HG03159 (cell line): ENCODE measurements around the gene RIC1.
"Not testable (repeated sequence)": the region's sequence is repeated elsewhere in the genome, so short reads cannot be mapped to it uniquely, and the experiment has no call there.

Source experiments
- ATAC-seq: cut with Tn5 transposase; IDR thresholded peaks from one replicate; pipeline ENCODE4 v1.9.1; 2021; ENCODE audit warnings: mild to moderate bottlenecking, moderate library complexity; ENCODE audit not compliant: unreplicated experiment

The RIC1 gene

DNA sequence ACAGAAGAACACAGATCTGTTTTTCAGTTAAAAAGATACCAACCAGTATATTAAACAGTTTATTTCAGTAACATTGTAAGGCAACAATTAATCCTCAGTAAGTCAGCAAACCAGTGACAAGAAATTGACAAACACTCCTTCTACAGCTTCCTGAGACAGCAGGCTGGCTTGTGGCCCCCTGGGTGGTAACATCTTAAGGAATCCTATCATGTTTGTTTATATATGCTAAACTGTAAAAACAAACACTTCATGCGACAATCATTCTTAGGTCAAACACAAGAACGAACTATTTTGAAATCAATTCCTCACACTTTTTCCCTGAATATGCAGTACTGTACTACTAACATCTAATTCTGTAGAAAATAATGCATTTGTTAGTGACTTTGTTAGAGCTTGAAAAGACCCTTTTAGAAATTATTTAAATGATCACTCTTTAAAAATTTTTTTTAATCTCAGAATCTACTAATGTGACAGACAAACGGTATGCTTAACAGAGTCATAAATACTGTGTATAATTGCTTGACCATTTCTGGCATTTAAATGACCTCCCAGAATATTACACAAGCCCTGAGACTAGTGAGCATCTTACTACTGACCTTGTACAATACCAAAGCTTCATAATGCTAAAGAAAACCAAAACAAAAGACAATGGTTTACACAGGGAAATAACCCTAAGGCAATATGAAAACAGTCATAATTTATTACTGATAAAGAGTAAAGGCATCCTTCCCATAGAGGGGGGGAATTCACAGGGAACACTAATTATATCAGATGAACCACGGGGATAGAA, 155.8 kb downstream of the RIC1 start:
- no peak for ATAC-seq

DNA sequence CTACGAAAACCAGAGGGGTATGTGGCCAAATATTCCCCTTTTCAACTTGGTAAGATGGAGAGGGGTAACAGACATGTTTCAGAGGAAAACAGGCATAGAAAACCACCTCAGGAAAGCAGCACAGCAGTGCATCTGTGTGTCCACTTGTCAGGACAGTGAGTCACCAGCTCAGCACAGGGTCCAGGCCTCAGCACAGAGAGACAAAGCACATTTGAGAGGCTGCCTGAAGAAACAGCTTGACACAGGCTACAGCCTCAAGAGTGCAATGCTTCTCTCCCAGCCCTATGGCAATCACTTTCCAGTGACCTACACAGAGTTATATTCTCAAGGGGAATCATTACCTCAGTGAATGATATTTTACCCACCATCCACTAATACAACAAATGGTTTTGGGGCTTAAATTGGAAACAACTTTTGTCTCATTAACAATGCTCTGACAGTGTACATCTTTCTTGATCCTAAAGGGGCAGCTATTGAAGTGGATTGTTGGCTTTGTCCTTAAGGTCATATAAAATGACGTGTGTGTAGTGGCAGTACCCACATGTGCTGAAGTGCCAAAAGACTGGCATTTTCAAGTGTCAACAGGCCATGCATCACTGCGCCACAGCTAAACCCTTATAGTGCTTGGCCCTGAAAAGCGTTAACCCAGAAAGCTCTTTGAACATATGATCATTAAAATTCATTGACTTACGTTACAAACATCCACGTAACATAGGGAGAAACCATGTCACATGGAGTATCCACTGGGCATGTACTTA, 157.6 kb downstream of the RIC1 start:
- no peak for ATAC-seq

DNA sequence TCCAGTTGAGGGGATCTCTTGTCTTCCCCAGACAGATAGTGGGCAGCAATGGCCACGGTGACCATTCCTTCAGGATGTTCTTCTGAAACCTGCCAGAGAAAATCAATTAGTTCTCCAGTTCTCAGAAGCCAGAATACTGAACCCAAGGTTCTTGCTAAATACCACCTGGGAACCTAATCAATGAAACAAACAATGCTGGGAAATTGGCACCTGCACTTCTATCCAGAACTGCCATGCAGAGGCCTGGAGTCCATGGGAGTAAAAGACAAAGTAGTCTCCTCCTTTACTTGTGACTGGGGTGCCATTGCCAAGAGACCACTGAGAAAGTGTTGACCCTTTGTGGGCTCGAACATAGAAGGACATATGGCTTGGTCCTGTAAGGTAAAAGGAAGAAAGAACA, 158.3 kb downstream of the RIC1 start:
- no peak for ATAC-seq

DNA sequence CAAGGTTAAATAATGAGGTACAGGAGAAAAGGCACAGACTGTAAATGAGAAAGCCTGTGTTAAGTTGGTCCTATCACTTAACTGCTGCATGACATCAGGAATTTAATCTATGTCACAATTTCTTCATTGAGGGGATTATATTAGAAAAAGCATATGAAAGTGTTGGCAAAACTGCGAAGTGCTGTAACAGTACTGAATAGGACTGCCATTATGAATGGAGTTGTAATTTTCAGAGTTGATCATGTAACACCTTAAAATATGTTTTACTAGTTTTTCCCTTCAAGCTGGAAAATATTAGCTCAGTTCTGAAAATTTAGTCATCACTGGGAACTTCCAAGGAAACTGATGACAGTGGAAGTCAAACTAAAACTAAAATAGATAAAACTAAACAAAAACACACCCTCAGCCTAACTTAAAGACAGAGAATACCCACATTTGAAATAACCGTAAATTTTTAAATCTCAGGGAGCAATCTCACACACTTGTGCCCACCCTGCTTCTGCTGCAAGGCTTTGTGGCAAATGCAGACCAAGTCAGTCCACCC, 158.9 kb downstream of the RIC1 start:
- ATAC-seq = no peak

DNA sequence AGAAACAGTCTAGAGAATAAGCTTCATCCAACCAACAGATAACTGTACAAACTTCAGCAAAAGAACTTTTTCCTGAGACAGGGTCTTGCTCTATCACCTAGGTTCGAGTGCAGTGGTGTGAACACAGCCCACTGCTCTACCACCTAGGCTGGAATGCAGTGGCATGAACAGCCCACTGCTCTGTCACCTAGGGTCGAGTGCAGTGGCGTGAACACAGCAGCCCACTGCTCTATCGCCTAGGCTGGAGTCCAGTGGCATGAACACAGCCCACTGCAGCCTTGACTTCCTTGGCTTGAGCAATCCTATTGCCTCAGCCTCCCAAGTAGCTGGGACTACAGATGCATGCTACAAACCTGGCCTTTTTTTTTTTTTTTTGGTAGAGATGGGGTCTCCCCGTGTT, 160.6 kb downstream of the RIC1 start:
- ATAC-seq = no peak

DNA sequence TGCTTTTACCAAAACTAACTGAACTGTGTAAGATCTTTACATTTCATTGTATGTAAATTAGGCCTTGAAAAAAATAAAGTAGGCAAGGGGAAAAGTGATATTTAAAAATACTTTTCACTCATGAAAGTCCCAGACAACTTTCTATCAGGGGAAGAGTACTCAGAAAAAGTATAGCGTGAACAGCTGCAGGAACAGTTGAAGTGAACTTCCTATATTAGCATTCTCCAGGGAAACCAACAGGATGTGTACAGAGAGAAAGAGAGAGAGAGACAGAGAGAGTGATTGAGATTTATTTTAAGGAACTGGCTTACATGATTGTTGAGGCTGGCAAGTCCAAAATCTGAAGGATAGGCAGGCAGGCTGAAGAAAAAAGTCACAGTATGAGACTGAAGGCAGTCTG, 162.0 kb downstream of the RIC1 start:
- ATAC-seq = no peak

DNA sequence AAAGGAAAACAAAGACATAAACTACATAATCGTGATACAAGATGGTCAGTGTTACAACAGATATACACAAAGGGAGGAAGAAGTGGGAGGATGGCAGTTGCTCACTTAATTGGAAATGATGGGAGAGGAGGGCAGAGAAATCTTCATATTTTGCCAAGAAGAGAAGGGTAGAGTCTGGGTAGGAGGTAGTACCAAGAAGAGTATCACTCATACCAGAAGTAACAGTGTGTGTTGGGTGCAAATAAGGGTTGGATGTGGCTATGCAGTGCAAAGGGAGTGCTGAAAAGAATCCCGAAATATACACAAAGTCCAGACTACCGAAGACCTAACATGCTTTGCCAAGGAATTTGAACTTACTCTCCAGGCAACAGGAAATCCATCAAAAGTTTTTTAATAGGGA, 163.0 kb downstream of the RIC1 start:
- ATAC-seq = no peak

DNA sequence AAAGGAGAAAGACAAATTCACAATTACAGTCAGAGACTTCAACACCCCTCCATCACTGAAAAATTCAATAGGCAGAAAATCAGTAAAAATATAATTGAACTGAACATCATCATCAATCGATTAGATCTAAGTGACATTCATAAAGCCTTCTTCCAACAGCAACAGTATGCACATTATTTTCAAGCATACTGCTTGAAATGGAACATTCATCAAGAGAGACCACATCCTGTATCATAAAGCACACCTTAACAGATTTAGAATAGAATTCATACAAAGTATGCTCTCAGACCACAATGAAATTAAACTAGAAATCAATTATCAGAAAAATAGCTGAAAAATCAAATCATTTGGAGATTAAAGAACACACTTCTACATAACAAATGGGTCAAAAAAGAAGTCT, 164.9 kb downstream of the RIC1 start:
- ATAC-seq = no peak

DNA sequence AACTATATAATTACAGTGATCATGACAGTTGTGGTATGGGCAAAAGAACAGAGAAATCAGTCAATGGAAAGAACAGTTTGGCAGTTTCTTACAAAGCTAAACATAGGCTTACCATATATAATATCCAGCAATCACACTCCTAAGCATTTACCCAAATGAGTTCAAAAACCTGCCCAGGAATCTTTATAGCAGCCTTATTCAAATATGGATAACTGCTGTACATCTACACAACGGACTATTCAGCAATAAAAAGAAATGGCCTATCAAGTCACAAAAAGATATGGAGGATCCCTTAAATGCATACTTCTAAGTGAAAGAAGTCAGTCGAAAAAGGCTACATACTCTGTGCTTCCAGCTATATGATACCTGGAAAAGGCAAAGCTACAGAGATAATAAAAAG, 167.4 kb downstream of the RIC1 start:
- ATAC-seq = no peak

DNA sequence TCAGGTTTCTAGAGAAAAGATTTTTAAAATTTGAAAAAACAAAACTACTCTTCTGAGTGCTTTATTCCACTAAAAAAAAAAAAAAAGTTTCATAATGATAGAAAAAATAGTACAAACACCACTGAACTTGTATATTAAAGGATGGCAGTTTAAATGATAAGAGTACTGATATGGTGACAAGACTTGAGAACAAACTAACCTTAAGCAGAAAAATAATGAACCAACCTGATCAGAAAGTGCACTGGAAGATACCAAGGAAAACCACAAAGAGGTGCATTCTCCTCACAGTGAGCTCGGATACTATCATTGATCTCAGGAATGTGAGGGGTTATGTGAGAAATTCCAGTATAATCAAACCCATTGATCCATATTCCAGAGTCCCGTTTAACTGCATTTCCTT, 169.7 kb downstream of the RIC1 start:
- ATAC-seq = no peak

DNA sequence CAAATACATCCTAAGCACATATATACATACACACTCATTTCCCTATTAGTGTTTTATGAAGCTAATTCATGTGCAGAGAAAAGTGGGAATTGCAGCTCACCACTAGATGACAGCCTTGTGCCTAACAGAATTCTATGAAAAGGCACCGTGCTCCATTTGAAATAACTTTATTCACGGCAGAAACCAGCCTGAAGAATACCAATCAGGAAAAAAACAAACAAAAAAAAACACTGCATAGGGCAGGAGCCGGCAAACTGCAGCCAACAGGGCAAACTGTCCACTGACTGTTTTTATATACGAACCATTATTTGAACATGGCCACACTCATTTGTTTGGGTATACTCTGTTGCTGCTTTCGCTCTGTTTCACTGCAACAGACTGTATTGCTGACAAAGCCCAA, 170.4 kb downstream of the RIC1 start:
- ATAC-seq = no peak

DNA sequence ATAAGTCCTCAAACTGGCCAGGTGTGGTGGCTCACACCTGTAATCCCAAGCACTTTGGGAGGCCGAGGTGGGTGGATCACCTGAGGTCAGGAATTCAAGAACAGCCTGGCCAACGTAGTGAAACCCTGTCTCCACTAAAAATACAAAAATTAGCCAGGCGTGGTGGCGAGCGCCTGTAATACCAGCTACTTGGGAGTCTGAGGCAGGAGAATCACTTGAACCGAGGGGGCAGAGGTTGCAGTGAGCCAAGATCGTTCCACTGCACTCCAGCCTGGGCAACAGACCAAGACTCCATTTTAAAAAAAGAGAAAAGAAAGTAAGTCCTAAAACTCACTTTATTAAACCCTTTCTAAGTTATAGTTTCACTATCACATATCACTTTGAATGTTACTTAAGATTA, 171.5 kb downstream of the RIC1 start:
- ATAC-seq = not testable (repeated sequence)

DNA sequence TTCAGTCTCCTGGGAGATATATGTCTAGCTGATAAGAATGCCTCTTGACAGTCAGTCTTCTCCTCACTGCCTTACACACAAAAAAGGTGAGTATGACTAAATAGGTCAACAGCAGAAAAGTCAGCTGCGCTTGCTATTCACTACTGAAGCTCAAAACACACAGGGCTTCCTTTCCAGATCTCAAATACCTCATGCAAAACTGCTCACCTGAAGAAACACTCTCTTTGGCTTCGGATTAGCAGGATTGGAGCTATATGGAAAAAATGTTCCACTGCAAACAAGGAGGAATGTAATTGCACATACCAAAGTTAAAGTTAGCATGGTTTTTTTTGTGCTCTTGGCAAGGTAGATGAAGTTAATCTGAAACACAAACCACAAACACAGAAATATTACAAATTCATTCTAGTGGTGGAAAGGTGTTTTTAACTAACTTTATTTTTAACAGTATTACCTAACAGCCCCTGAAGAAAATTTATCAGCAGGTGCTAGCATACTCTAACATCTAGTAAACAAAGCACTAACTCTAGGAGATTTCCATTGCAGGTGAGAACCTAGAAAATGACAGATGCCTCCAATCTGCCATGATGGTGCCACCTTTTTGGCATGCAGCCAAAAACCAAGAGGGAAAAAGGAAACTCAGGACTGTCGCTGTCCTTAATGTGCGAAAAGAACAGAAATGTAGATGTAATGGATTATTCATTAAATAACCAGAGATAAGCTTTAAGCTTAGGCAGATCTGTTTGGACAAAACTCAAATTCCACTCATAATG, 172.2 kb downstream of the RIC1 start:
- no peak for ATAC-seq

DNA sequence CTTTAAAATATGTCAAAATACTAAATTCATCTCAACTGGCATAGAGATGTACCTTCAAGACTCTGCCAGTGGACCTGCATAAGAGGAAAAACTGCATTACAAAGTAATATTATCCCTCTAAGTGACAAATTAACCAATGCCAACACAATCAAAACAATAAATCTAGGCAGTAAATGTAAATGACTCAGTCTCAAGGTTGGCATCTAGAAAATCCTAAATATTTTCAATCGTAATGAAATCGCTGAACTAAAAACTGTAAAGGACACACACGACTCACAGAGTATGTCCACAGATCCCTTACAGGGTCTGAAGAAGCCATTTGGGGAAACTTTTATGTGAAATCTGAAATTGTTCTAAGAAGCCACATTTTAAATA, 172.8 kb downstream of the RIC1 start:
- ATAC-seq = no peak

DNA sequence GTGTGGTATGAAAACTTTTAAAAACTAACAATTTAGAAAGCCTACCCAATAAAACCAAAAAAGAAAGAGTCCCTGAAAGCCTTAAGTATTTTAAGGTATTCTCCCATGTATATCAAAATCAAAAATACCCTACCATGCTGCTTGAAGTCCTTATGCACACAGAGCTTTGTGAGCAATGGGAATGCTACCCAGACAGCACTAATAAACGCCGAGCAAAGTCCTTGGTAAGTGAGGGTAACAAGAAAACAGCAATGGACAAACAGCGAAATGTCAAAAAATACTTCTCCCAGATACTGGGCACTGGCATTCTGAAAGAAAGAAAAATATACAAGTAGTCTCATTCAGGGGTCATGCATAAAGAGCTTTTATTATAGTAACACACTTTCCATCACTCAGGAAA, 176.6 kb downstream of the RIC1 start:
- no peak for ATAC-seq

DNA sequence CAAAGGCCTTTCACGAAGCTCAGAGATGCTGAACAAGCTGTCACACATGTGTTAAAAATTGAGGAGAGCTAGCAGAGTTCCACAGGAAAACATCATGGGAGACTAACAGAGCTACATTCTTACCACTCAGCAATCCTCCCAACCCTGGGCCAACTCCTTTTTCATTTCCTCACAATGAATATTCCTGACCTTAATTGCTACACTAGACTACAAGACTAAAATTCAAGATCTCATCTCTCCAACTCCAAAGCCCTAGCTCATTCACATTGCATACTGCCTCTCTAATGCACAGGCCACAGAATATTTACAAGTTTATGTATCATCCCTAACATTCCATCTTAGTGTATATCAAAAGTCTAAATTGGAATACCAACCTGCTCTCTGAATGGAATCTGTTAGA, 182.8 kb downstream of the RIC1 start:
- no peak for ATAC-seq

DNA sequence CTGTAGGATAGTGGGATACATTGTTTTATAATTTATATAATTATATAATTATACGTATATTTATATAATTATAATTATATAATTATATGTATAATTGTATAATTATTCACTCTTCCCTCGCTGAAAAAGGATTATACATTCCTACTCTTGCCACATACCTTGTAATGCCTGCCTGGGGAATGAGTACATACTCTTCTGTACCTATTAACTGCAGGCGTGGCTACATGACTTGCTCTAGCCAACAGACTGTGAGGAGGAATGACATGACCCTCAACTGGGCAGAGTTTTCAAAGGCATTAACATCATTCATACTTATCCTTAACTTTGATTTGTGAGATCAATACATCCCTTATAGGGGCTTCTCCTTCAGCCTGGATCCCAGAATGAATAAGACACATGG, 184.9 kb downstream of the RIC1 start:
- ATAC-seq = no peak

DNA sequence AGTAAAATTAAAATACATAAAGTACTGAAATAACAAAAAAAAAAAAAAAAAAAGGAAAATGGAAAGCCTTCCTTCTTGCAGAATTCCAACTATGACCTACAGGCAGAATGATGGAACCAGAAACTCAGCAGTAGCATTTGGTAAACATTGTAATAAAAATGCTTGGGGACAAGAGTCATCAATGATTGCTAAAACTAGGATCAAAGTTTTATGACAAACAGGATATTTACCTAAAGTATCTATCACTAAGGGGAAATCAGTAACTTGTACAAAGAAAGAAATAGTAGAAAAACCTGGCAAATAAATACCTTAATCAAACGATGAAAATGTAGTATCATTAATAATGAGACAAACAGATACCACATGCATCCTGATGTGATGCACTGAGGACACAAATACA, 186.6 kb downstream of the RIC1 start:
- no peak for ATAC-seq

DNA sequence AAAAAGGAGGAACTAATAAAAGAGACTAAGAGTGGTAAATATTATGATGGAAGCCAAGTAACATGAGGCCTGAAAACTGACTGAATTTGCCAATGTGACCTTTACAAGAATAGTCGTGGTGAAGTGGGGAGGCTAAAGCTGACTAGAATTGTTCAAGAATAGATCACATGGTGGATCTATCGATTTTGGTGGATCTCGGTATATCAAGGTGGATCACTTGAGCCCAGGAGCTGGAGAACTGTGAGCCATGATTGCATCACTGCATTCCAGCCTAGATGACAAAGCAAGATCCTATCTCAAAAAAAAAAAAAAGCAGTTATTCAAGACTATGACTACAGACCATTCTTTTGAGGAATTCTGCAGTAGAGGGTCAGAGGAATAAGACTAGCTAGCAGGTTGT, 189.0 kb downstream of the RIC1 start:
- ATAC-seq = no peak

DNA sequence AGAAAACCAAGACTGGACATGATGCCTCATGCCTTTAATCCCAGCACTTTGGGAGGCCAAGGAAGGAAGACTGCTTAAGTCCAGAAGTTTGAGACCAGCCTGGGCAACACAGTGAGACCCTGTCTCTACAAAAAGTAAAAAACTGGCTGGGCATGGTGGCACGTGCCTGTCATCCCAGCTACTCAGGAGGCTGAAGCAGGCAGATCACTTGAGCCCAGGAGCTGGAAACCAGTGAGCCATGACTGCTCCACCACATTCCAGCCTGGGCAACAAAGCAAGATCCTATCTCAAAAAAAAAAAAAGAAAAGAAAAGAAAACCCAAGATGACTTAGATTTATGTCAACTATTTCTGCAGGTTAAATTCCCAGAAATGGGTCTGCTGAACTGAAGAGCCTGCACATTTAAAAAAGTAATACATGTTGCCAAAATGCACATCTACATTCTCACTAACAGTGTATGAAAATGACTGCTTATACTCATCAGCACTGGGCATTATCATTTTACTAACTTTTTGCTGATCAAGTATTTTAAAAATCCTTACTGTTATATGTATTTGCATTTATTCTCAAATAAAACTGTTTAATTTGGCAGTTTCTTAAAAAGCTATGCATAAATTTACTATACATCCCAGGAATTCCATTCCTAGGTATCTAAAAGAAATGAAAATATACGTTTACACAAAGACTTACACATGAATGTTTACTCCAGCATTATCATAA, 189.7 kb downstream of the RIC1 start:
- ATAC-seq = no peak

DNA sequence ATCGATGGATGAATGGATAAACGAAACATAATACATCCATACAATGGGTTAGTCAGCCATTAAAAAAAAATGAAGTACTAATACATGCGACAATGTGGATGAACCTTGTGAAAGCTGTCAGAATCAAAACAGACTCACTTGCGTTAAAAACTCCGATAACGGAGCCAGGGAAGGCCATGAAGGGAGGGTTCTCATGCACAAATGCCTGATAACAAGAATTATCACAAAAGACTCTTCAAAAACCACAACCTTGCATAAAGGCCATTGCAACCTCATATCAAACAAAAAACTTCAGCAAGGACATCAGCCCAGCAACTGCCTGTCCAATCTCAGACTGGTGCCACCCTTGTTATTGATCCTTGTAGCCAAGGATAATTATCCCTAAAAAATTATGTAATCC, 190.3 kb downstream of the RIC1 start:
- ATAC-seq = no peak
